Heart left ventricle (tissue), 16 donors: ENCODE results near the gene DPM2. TPM values are rescaled to one million over a fixed set of nuclear protein-coding genes. Genes with fewer than 3 reads are reported as not detected.

ENCODE experiments used
- ATAC-seq, 4 donors: fragments of 200-7000 bp; cut with Tn5 transposase; one replicate each; pipeline ENCODE4 v1.9.1; 2020 to 2022; ENCODE audit warnings: moderate library complexity in 4 of 4, mild to moderate bottlenecking in 3 of 4, moderate number of reproducible peaks in 1 of 4
- DNase-seq, 5 donors: peaks; one replicate each; pipeline ENCODE4 v3.0.0-alpha.2; 2020
- H3K27ac ChIP-seq, 12 donors: fragments of 200-600 bp; sonication (generic) in 4 of 12; one replicate each; pipeline versions ENCODE4 v1.5.0 to v1.8.0; 2016 to 2022; ENCODE audit warnings: mild to moderate bottlenecking in 2 of 12
- H3K27me3 ChIP-seq, 9 donors: fragments of 200-600 bp; sonication (generic) in 2 of 9; one replicate each; pipeline versions ENCODE4 v1.5.1 to v1.8.0; 2016 to 2022; ENCODE audit warnings: mild to moderate bottlenecking in 3 of 9
- H3K36me3 ChIP-seq, 9 donors: fragments of 200-600 bp; sonication (generic) in 2 of 9; one replicate each; pipeline versions ENCODE4 v1.5.0 to v1.8.0; 2018 to 2022; ENCODE audit warnings: mild to moderate bottlenecking in 2 of 9
- H3K4me1 ChIP-seq, 12 donors: fragments of 200-600 bp; sonication (generic) in 4 of 12; one replicate each; pipeline versions ENCODE4 v1.5.0 to v1.8.0; 2016 to 2022; ENCODE audit warnings: mild to moderate bottlenecking in 3 of 12
- H3K4me3 ChIP-seq, 12 donors: fragments of 200-600 bp; sonication (generic) in 4 of 12; one replicate each; pipeline versions ENCODE4 v1.5.0 to v1.8.0; 2017 to 2022; ENCODE audit warnings: mild to moderate bottlenecking in 9 of 12, moderate library complexity in 4 of 12
- H3K9me3 ChIP-seq, 12 donors: fragments of 200-600 bp; sonication (generic) in 4 of 12; one replicate each; pipeline versions ENCODE4 v1.5.0 to v1.8.0; 2016 to 2022; ENCODE audit warnings: mild to moderate bottlenecking in 1 of 12
- CTCF ChIP-seq, 12 donors: fragments of 200-600 bp; sonication (generic) in 4 of 12; IDR thresholded peaks; one replicate each; pipeline versions ENCODE4 v1.5.0 to v1.8.0; 2018 to 2022; ENCODE audit warnings: antibody characterized with exemption in 12 of 12, mild to moderate bottlenecking in 5 of 12
- POLR2A ChIP-seq, 2 donors: fragments of 450-650 bp; IDR thresholded peaks; one replicate each; pipeline ENCODE4 v1.6.1; 2017; ENCODE audit warnings: antibody characterized with exemption in 2 of 2, mild to moderate bottlenecking in 2 of 2, moderate library complexity in 2 of 2
- WGBS, 4 donors: extraction: QIAGEN DNeasy Blood & Tissue Kit in 2 of 4; methylation state at CpG; one replicate each; pipeline versions ENCODE4 v1.1.5 to v1.1.7; 2013 to 2018; 5-methylcytosine and 5-hydroxymethylcytosine counted together
- intact Hi-C, 10 donors: fragments of 100-400 bp; cut with DNase I; formaldehyde crosslinking; loops; one replicate each; pipeline versions ENCODE4 v1.11.1 to v1.14.2; 2022
- polyA plus RNA-seq, 2 donors: library from polyadenylated mRNA; stranded (reverse); fragments of 200-250 nt; gene quantifications; one replicate each; pipeline ENCODE4 v1.2.3, GENCODE V29; 2013
- total RNA-seq, 9 donors: library from RNA; depleted of rRNA in 2 of 9; stranded (reverse); fragments of >200 nt in 2 of 9; fragmentation: NEBNext Ultra II Directional in 3 of 9; extraction: Animal tissue kit (Norgen Biotek cat#: 25700) in 3 of 9; gene quantifications; one replicate each; pipeline versions ENCODE4 v1.1.0 to v1.2.4, GENCODE V29; 2016 to 2023
- donor health status: ischemic (EF 13 %, LVEDD 7.1; RV severe dilation, severe dysfunction).
- donor health status: healthy with polysubstance abuse.
- donor health status: DM: no; HTN: yes; CAD: no.
- donor health status: DM: no; HTN: no; CAD: no.
- donor health status: ischemic (EF 25% LVEDD 6.9; RV normal size, moderate dysfunction).
- donor health status: ischemic (EF 25% LVEDD 5.7; RV mildly dilated, moderate dysfunction).
- donor health status: healthy.
- donor health status: DM: yes; HTN: yes; CAD: no.
- donor health status: ischemic (EF 35%, LVEDD 5.7; RV mildly dilated, moderate dysfunction).
- donor health status: nonischemic (EF 11% LVEDD 7.7; RV severe dilation, severe dysfunction).
- donor health status: DM: yes; HTN: yes; CAD: no.
- donor health status: PGD.
- donor health status: ischemic (EF 29% LVEDD 5.4; RV normal size, mild dysfunction).
- donor health status: nonischemic (EF 23%, LVEDD 6.1; RV moderate dilation, normal function).

DPM2 gene
- total and polyA plus RNA-seq, 11 donors: 7.2 to 31.7 (median 13.5) TPM

- Histone ChIP-seq H3K27me3 (peaks cover 9 to 37% (median 22%) of the 10 kb centered on the region in 9 donors), H3K4me3 (no peak overlapping the region), H3K36me3 (no peaks in the 10 kb centered on the region), H3K9me3 (no peaks in the 10 kb centered on the region), H3K4me1 (peaks cover 4 to 50% (median 33%) of the 10 kb centered on the region in 12 donors), H3K27ac (no peak overlapping the region)
- WGBS, 4 donors: 54 to 70% (median 61%) methylated on average over 6 of the region's 6 CpGs
- no peak for ATAC-seq
- no peak for DNase-seq
- intact Hi-C loops: loop anchor here (2.0 to 10.0 kb wide), 8 partner anchors 136 to 421 kb away; partner anchors contain the start of genes CDK9 (in 3 of the 10) and TOR2A (in 2 of the 10)
- no peak for TF ChIP-seq POLR2A (IDR thresholded peaks at IDR 0.05)
- TF ChIP-seq CTCF (IDR thresholded peaks at IDR 0.05): no peak
Observed at GRCh38 chr9:127923046-127923445, 14.6 kb downstream of the DPM2 start.

- 0 to 12% (median 8%) methylated on average over 14 to 45 of the region's 45 CpGs for WGBS, 4 donors
Observed at GRCh38 chr9:127921557-127922120, 16.0 kb downstream of the DPM2 start.

GRCh38 chr9:127920794-127921193, 16.9 kb downstream of the DPM2 start:
- no peak for ATAC-seq
- no peak for TF ChIP-seq CTCF (IDR thresholded peaks at IDR 0.05)
- no peak for TF ChIP-seq POLR2A (IDR thresholded peaks at IDR 0.05)
- 91 to 94% (median 92%) methylated on average over 7 of the region's 7 CpGs for WGBS, 4 donors
- Histone ChIP-seq H3K4me1 (peaks cover 6 to 53% (median 34%) of the 10 kb centered on the region in 12 donors), H3K4me3 (no peak overlapping the region), H3K27ac (no peak overlapping the region), H3K27me3 (peaks cover 0 to 16% (median 4%) of the 10 kb centered on the region in 9 donors), H3K9me3 (no peaks in the 10 kb centered on the region), H3K36me3 (no peaks in the 10 kb centered on the region)
- intact Hi-C loops: loop anchor here (1.0 to 10.0 kb wide), 13 partner anchors 133 to 418 kb away; partner anchors contain the start of genes CDK9 (in 4 of the 10) and TOR2A (in 3 of the 10)
- DNase-seq: no peak

More at GRCh38 chr9:127921557-127922120, 16.0 kb downstream of the DPM2 start:
- intact Hi-C loops: loop anchor here (1.0 to 10.0 kb wide), 13 partner anchors 134 to 419 kb away; partner anchors contain the start of genes CDK9 (in 4 of the 10) and TOR2A (in 4 of the 10)
- Histone ChIP-seq H3K27me3 (peaks cover 4 to 23% (median 11%) of the 10 kb centered on the region in 9 donors), H3K9me3 (no peaks in the 10 kb centered on the region), H3K36me3 (no peaks in the 10 kb centered on the region), H3K4me3 (peak overlapping the region in 8 of 12 donors; percentile 26 to 43 (median 32)), H3K4me1 (peaks cover 4 to 47% (median 28%) of the 10 kb centered on the region in 12 donors), H3K27ac (no peak overlapping the region)
- ATAC-seq (peak; percentile 8 to 30 (median 26)), DNase-seq (peak; percentile 67 to 89 (median 74))
- TF ChIP-seq CTCF (IDR thresholded peaks at IDR 0.05) (peak; percentile 89 to 99 (median 97)), POLR2A (IDR thresholded peaks at IDR 0.05) (no peak)

- Histone ChIP-seq H3K27me3 (peaks cover 0 to 5% (median 0%) of the 10 kb centered on the region in 9 donors), H3K36me3 (peaks cover 0 to 6% (median 0%) of the 10 kb centered on the region in 9 donors), H3K4me3 (no peak overlapping the region), H3K4me1 (peaks cover 7 to 62% (median 43%) of the 10 kb centered on the region in 12 donors), H3K9me3 (no peaks in the 10 kb centered on the region), H3K27ac (peak overlapping the region in 7 of 12 donors; percentile 4 to 55 (median 30))
- ATAC-seq: peak in 3 of 4 donors; percentile 56 to 69 (median 60)
- peak; percentile 72 to 94 (median 82) for DNase-seq
- intact Hi-C loops: loop anchor here in 7 of 10 donors (5.0 kb wide), 4 partner anchors 47 to 182 kb away; partner anchors contain the start of genes CDK9 (in 4 of the 7), FPGS (in 1 of the 7) and TOR2A (in 1 of the 7)
- TF ChIP-seq POLR2A (IDR thresholded peaks at IDR 0.05): no peak
- TF ChIP-seq CTCF (IDR thresholded peaks at IDR 0.05): no peak
- 44 to 59% (median 50%) methylated on average over 8 of the region's 8 CpGs for WGBS, 4 donors
Observed at GRCh38 chr9:127919253-127919815, 18.3 kb downstream of the DPM2 start.
